Medulla oblongata (tissue), 1 donor: Measurements from ENCODE around the gene CYP39A1.

Experiments used
- DNase-seq: peaks from one replicate; pipeline ENCODE4 v3.0.0-alpha.2; 2015; ENCODE audit errors: extremely low spot score

Gene CYP39A1

GRCh38 chr6:46513533-46513932 lies 139.1 kb downstream of the CYP39A1 start:
- no peak for DNase-seq

- no peak for DNase-seq
Observed at GRCh38 chr6:46511320-46511719, 141.3 kb downstream of the CYP39A1 start.

DNA sequence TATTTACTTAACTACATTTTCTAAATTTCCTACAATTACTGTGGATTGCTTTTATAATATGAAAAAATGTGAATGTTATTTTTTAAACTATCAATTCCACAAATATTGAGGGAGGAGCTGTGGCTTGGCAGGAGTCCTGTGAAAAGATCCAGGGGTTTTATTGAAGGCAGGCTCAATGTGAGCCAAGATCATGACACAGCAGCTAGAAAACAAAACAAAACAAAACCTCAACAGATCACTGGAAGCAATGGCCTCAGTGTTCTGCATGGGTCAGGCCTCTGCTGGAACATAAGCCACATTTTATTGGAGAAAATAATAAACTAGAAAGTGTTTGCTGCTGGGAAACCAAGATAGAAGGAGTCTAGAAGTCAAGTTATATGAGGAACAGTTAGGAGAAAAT lies 142.0 kb downstream of the CYP39A1 start:
- DNase-seq, result peak; percentile 83

GRCh38 chr6:46509981-46510510 lies 142.6 kb downstream of the CYP39A1 start:
- peak; percentile 38 for DNase-seq

- no peak for DNase-seq
Observed at GRCh38 chr6:46509063-46509462, 143.6 kb downstream of the CYP39A1 start.

DNA sequence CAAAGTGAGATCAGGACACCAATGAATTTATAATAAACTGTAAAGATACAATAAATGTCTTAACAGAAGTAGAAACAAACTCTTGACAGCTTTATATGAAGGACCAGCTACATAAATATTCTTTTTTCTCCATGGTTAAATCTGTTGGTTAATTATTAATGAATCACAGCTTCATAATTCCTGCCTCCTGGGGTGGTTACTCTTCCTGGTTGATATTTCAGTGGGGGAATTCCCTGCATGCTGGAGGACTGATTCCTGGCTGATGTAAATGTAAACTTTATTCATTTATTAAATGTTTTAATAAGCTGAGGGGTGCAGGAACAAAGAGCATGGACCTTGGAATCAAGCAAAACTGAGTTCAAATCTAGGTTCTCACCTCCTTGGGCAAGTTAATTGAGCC lies 145.2 kb downstream of the CYP39A1 start:
- DNase-seq, result no peak

DNA sequence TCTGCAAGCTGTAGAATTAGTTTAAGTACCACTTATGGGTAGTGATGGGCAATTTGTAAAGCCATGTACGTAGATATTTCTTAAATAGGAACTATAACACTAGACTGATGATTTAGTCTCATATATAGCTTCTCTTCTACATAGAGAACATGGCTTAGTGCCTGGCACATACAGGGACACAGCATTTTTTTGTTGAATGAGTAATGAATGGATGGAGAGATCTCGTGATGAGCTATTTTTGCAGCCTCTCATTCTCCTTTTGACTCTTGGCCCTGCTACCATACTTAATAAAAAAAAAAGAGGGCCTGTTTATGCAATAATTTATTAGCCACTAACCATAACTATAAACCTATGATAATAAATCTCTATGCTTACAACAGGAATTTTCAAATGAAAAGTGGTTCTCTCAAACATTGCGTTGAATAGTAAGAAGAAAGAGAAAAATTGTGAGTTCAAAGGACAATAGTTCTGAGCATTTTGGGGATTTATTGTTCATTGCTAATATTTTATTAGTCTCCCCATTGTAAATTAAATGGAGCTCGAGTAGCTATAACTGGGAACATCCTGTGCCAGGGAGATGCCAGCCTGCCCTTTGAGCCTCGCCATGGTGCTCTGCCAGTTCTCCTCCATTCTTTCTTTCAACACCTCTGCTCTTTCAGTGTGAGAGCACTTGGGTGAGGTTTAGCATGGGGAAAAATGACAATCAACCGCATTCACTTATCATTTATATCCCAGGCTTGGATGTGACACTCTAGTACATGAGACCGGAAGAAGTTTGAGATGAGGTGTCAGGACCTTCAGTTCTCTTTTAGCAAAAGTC lies 146.7 kb downstream of the CYP39A1 start:
- no peak for DNase-seq

- no peak for DNase-seq
Observed at GRCh38 chr6:46504242-46504641, 148.4 kb downstream of the CYP39A1 start.

GRCh38 chr6:46502486-46503119 lies 150.0 kb downstream of the CYP39A1 start:
- DNase-seq, result no peak

DNA sequence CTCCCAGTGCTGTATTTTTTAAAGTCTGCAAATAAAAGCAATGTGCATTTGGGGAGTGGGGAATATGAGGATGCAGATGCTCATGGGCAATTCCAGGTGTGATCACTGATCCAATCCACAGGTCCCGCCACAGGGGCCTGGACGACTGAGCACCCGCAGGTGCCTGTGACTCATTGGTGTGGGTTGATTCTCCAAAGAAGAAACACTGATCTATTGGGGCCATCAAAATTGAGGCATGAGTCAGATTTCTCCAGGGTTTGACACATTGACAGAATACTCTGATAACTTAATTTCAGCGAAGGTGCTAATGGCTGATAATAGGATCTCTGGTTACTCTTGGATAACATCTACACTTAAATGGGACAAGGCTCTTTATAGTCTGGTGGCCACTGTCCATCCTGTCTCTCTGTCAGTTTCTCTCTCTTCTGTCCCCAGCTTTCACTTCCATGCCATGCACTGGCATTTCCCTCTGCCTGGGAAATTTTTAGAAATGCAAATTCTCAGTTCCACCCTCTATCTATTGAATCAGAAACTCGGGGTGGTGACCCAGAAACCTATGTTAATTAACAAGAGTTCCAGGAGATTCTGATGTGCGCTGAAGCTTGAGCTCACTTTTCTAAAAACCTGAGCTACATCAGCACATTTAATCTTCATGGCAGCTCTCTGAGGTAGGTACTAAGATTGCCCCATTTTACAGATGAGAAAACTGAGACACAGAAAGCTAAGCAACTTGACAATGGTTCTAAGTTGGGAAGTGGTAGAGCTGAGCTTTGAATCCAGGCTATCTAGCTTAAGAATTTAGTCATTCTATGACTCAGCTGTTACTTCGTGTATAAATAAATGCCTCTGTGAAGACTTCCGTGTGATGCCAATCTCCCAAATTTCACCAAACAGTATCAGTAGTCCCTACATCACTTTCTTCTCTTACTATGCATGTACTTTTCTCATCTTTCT lies 151.2 kb downstream of the CYP39A1 start:
- no peak for DNase-seq

DNA sequence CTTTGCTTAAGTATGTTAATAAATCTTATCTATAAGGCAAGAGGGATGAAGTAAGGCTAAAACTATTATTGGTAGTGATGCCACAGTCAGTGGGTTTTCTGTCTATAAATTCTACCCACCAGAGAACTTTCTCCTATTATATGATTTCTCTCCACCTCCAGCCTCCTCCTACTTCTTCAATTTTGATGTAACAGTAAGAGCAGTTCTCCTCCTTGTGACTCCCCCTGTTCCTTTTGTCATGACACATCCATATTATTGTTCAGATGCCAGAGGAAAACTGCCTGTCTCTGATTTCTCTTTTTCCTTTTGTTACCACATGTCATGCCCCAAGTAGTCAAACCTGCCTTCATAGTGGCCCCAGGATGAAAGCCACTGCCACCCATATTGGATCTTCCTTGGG lies 152.2 kb downstream of the CYP39A1 start:
- no peak for DNase-seq
